Pancreas (tissue), 10 donors: ENCODE results near the gene KLF12. TPM values are rescaled to one million over a fixed set of nuclear protein-coding genes. Genes with fewer than 3 reads are reported as not detected.

Experiments
- ATAC-seq, 4 donors: fragments of 200-7000 bp; cut with Tn5 transposase; one replicate each; pipeline versions ENCODE4 v1.8.0 to v1.9.1; 2020; ENCODE audit warnings: mild to moderate bottlenecking in 4 of 4, moderate library complexity in 4 of 4
- DNase-seq, 6 donors: peaks; one replicate each; pipeline ENCODE4 v3.0.0-alpha.2; 2020
- FAIRE-seq: peaks from 2 replicates; lab custom pipeline; 2012; peaks lifted over from hg19 to GRCh38; lab: Jason Lieb, UNC
- H3K27ac ChIP-seq, 4 donors: fragments of 200-600 bp; sonication (generic); 1 replicate in 3 of 4; 2 replicates in 1 of 4; pipeline versions ENCODE4 v1.5.0 to v1.8.0; 2020
- H3K27me3 ChIP-seq, 4 donors: fragments of 200-600 bp; one replicate each; pipeline ENCODE4 v1.8.0; 2021
- H3K36me3 ChIP-seq, 3 donors: fragments of 200-600 bp; sonication (generic) in 1 of 3; one replicate each; pipeline versions ENCODE4 v1.5.0 to v1.8.0; 2020 to 2021
- H3K4me1 ChIP-seq, 3 donors: fragments of 200-600 bp; one replicate each; pipeline ENCODE4 v1.8.0; 2021
- H3K4me3 ChIP-seq, 4 donors: fragments of 200-600 bp; sonication (generic) in 2 of 4; one replicate each; pipeline versions ENCODE4 v1.5.0 to v1.8.0; 2020 to 2021
- H3K9me3 ChIP-seq, 4 donors: fragments of 200-600 bp; one replicate each; pipeline ENCODE4 v1.8.0; 2021
- WGBS, 2 donors: extraction: QIAGEN DNeasy Blood & Tissue Kit; methylation state at CpG; one replicate each; pipeline ENCODE4 v1.1.7; 2013; 5-methylcytosine and 5-hydroxymethylcytosine counted together
- intact Hi-C, 3 donors: fragments of 100-400 bp; cut with DNase I; formaldehyde crosslinking; loops; one replicate each; pipeline versions ENCODE4 v1.11.1 to v1.14.2; 2022
- polyA plus RNA-seq, 2 donors: library from polyadenylated mRNA; stranded (reverse); fragments of 200-250 nt; gene quantifications; one replicate each; pipeline ENCODE4 v1.2.3, GENCODE V29; 2013
- total RNA-seq, 6 donors: library from RNA; stranded (reverse); fragmentation: NEBNext Ultra II Directional in 4 of 6; extraction: Animal tissue kit (Norgen Biotek cat#: 25700) in 4 of 6; gene quantifications; one replicate each; pipeline versions ENCODE4 v1.2.1 to v1.2.4, GENCODE V29; 2021 to 2023
- TF ChIP-seq, protein P1 (sequence below), 4 donors: fragments of 200-600 bp; sonication (generic) in 3 of 4; IDR thresholded peaks; one replicate each; pipeline versions ENCODE4 v1.5.0 to v1.8.0; 2021; ENCODE audit warnings: antibody characterized with exemption in 4 of 4
- donor health status: healthy with polysubstance abuse.
- donor health status: DM: no; HTN: no; CAD: no; lungs with moderate emphysema.
- donor health status: DM: no; HTN: no; CAD: no.
- donor health status: control.
- donor health status: control.
- donor health status: Bipolar disorder and iron deficiency.
- donor health status: DM: yes; HTN: yes; CAD: no.
- donor health status: DM: no; HTN: no; CAD: no.
- donor health status: DM: no; HTN: no; CAD: no.
- donor health status: DM: yes; HTN: yes; CAD: no.

KLF12 gene
- total and polyA plus RNA-seq, 8 donors: 0.46 to 5.2 (median 1.4) TPM

DNA sequence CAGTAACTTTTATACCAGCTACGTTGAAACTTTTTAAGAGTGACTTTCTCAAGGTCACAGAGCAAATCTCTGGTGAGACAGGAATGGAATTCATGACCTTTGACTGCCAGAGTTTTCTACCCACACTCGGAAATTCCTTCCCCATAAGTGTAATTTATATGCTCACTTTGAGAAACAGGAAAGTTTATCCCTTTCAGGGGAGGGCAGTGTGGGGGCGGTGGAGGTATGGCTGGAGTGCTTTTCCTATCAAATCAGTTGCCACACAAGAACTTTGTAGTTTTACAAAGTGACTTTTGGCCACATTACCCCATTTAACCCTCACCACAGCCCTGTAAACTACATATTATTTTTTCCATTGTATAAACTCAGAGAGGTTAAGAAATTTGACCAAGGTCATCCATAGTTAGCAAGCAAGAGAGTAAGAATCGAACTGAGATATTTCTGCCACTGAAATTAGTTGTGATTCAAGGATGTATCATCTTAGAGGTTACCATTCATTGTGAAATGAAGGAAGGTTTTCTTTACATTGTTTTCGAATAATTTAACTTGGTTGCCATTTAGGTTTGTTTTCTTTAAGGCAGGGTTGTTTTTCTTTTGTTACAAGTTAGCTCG lies 5.9 kb downstream of the KLF12 start:
- FAIRE-seq: no peak
- 47% methylated on average over 6 of the region's 6 CpGs for WGBS, 2 donors
- intact Hi-C loops: no loop called here

DNA sequence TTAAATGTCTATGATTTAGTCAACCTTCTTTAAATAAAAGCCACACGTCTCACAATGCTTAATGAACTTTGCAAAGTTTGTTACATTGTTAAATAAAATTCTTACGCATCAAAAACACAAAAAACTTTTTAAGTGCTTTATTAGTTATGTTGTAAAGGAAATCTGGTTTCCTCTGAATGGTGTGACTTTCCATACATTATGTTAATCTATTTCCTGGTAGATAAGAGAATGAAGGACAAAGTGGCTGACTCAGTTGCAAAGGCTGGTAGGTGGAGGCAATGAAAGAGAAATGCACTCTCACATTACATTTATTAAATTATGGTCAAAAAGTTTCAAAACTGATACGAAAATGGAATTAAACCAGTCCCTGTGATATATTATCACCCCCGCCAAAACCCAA lies 15.9 kb downstream of the KLF12 start:
- no peak for FAIRE-seq
- intact Hi-C loops: no loop called here
- H3K4me3 ChIP-seq: no peak overlapping the region
- DNase-seq: no peak
- ATAC-seq: no peak
- peaks cover 0 to 3% (median 0%) of the 10 kb centered on the region in 4 donors for H3K27me3 ChIP-seq
- no peak overlapping the region for H3K27ac ChIP-seq
- H3K4me1 ChIP-seq: no peaks in the 10 kb centered on the region
- TF ChIP-seq, protein P1, sequence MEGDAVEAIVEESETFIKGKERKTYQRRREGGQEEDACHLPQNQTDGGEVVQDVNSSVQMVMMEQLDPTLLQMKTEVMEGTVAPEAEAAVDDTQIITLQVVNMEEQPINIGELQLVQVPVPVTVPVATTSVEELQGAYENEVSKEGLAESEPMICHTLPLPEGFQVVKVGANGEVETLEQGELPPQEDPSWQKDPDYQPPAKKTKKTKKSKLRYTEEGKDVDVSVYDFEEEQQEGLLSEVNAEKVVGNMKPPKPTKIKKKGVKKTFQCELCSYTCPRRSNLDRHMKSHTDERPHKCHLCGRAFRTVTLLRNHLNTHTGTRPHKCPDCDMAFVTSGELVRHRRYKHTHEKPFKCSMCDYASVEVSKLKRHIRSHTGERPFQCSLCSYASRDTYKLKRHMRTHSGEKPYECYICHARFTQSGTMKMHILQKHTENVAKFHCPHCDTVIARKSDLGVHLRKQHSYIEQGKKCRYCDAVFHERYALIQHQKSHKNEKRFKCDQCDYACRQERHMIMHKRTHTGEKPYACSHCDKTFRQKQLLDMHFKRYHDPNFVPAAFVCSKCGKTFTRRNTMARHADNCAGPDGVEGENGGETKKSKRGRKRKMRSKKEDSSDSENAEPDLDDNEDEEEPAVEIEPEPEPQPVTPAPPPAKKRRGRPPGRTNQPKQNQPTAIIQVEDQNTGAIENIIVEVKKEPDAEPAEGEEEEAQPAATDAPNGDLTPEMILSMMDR (IDR thresholded peaks at IDR 0.05): no peak
- 77 to 88% methylated on average over 4 of the region's 4 CpGs for WGBS, 2 donors
- H3K36me3 ChIP-seq: no peaks in the 10 kb centered on the region
- H3K9me3 ChIP-seq: no peaks in the 10 kb centered on the region

More for the DNA sequence above, 5.9 kb downstream of the KLF12 start:
- Histone ChIP-seq H3K9me3 (no peaks in the 10 kb centered on the region), H3K4me3 (no peak overlapping the region), H3K27ac (peak overlapping the region in 1 of 4 donors; percentile 14), H3K4me1 (peaks cover 0 to 5% (median 0%) of the 10 kb centered on the region in 3 donors), H3K36me3 (no peaks in the 10 kb centered on the region), H3K27me3 (no peaks in the 10 kb centered on the region)
- DNase-seq: no peak
- TF ChIP-seq, protein P1 (IDR thresholded peaks at IDR 0.05): no peak
- peak in 1 of 4 donors; percentile 21 for ATAC-seq

DNA sequence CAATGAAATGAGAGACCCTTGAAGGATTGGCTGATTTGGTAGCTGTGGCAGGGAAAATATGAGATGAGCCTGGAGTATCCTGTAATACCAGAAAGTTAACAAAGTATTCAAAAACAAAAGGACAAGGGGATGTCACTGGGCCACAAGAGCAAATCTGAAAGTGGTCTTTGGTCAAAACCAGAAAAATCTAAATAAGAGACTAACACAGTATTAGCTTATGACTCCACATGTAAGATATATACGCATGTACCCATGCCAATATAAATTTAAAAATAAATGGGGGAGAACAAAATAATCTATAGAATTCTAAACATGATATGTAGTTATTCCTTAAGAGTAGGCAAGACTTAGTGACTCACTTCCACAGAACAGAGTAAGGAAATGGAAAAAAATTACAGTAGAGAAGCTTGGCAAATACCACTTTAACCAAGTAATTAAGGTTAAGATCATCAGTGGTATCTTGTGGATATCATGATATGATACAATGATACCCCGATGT lies 16.9 kb downstream of the KLF12 start:
- no peak overlapping the region for H3K27ac ChIP-seq

DNA sequence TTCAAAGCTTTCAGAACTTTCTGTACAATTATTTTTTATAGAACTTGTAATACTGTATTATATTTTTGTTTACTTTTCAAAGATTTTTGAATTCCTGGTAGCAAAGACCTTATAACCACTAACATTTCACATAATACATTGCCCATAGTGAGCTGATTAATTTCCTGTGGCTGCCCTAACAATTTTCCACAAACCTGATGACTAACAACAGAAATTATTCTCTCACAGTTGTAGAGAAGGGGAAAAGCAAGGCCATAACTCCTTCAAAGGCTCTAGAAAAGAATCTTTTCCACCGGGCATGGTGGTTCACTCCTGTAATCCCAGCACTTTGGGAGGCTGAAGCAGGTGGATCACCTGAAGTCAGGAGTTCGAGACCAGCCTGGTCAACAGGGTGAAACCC lies 19.1 kb downstream of the KLF12 start:
- Histone ChIP-seq H3K36me3 (no peaks in the 10 kb centered on the region), H3K4me1 (no peaks in the 10 kb centered on the region), H3K27ac (no peak overlapping the region), H3K4me3 (no peak overlapping the region), H3K27me3 (no peaks in the 10 kb centered on the region), H3K9me3 (no peaks in the 10 kb centered on the region)
- intact Hi-C loops: no loop called here
- TF ChIP-seq, protein P1 (IDR thresholded peaks at IDR 0.05): no peak
- FAIRE-seq: no peak
- no peak for ATAC-seq
- no peak for DNase-seq
- WGBS, 2 donors: 44 to 48% methylated on average over 2 of the region's 2 CpGs

More for the DNA sequence above, 16.9 kb downstream of the KLF12 start:
- Histone ChIP-seq H3K27me3 (peaks cover 0 to 3% (median 0%) of the 10 kb centered on the region in 4 donors), H3K4me3 (no peak overlapping the region), H3K36me3 (no peaks in the 10 kb centered on the region), H3K4me1 (no peaks in the 10 kb centered on the region), H3K9me3 (no peaks in the 10 kb centered on the region)
- FAIRE-seq (no peak), DNase-seq (no peak), ATAC-seq (no peak)
- intact Hi-C loops: no loop called here
- WGBS, 2 donors: 88 to 95% methylated on average over 2 of the region's 2 CpGs
- TF ChIP-seq, protein P1 (IDR thresholded peaks at IDR 0.05): no peak

DNA sequence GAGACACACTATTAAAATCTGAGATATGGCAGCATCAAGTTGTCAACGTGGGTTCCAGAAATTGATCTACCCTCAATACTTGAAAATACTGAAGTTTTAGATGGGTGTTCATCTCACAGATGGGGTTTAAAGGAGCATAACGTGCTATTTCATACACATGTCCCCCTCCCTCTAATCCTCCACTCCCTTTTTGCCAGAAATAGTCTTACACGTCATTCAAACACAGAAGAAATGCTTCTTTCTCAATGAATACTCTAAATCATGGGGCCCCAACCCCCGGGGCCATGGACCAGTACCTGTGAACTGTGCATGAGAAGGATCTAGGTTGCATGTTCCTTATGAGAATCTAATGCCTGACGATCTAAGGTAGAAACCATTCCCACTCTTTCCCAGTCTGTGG lies 19.6 kb downstream of the KLF12 start:
- TF ChIP-seq, protein P1 (IDR thresholded peaks at IDR 0.05): no peak
- Histone ChIP-seq H3K4me1 (no peaks in the 10 kb centered on the region), H3K27ac (no peak overlapping the region), H3K4me3 (no peak overlapping the region), H3K36me3 (no peaks in the 10 kb centered on the region), H3K9me3 (no peaks in the 10 kb centered on the region), H3K27me3 (no peaks in the 10 kb centered on the region)
- intact Hi-C loops: no loop called here
- FAIRE-seq (no peak), ATAC-seq (no peak), DNase-seq (no peak)
- 65 to 85% methylated on average over 5 of the region's 5 CpGs for WGBS, 2 donors
